SIG-M5 treated with dmso at 0.1 percent for 504 hours (cell line): ENCODE data around the gene TSC22D1.

Experiments used
- DNase-seq: peaks from one replicate; lab custom pipeline; 2025; ENCODE audit not compliant: unreplicated experiment; lab: John Stamatoyannopoulos, UW

The TSC22D1 gene

DNA sequence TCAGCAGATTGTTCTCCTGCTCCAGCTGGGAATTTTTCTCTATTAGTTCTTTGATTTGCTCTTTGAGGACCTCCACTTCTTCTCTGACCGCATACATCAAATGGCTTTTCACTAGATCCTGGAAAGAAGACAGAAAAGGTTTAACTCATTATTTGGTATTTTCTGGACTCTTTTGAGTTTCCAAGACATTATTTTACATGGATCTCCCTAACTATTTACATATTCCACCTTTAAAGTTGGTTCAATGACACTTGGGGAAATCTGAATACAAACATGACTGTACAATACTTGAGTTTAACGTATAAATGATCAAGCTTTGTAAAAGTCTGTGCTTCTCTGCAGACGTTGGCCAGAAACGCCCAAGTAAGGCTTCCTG is 141.4 kb downstream of the TSC22D1 start:
- no peak for DNase-seq

DNA sequence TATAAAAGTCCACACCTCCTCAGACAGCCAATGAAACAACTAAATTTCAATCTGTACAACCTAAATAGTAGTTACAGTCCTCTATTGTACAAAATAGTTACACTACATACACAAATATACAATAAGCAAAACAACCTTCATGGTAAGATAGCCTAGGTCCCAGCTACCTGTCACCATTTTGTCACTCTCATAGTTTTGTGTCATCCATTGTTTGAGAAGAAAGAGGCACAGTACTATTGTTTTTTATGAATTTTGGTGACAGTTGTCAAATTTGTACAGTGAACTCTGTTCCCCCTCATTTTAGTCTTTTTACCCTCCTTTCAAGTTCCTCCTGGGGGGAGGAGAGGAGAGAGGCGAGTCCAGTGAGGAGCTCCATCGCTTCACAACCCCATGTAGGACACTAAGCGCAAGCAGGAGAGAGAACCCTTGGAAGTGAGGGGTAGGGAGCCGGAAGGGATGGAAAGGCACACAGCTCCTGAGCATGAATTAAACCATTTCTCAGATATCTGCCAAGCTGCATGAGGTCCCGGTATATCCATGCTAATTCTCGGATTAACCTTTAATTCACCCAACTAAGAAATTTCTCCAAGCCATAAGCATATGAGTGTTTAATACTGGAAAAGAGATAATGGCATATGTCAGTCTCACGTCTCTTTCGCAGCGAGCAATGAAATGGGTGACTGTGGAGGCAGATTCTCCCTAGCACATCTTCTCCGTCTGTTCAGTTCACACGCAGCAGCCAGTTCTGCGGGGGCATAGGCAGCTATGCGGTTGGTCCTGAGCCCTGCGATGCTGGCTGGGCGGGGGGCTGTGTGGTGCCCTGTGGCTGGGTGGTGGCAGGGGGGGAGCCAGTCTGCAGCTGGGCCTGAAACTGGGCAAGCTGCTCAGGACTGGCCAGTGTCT is 142.0 kb downstream of the TSC22D1 start:
- DNase-seq, result no peak

DNA sequence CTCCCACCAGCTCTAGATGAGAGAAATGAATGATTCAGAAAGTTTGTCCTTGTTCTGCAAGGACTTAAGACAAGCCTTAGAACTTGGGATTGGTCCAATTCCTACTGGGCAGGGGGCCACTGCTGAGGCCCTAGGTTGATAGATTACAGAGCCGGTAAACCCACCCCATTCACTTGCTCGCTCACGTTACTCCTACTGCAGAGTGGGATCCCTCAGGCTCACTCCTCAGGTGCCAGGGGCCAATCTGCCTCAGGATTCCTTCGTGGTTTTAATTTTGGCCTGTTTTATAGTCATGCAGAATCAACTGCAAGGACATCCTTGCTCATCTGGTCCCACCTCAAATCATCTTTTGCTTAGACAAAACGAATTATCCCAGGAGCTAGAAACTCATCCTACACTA is 143.5 kb downstream of the TSC22D1 start:
- no peak for DNase-seq

DNA sequence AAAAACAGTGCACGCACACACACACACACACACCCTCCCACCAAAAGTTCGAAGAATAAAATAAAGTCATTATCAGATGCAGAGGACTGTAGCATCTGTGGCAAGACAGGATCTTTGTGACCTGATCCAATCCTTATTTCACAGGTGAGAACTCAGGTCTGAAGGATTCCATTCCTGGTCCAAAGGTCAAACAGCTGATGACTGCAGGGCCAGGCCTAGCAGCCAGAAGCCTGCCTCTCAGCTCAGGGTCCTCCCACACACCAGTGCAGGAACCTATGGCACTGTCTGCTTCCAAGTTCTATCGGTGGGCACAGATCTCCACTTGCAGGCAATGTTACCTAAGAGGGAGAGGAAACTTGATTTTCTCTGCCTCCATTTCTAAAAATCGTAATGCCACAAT is 145.0 kb downstream of the TSC22D1 start:
- DNase-seq, result no peak

DNA sequence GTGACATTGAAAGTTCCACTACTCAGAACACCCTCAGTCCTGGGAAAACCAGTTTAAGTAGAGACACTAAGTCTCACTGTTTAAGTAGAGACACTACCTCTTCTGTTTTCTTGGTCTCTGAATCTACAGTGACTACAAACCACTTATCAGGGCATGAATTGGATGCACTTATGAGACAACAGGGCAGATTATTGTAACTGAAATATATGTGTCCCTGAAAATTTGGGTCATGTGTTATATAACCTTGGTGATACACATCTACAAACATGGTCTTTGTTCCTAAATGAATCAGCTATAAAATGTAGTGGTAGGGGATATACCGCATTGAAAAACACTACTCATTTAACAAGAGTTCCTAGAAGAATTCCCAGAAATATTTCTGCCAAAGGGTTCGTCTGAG is 146.8 kb downstream of the TSC22D1 start:
- DNase-seq, result no peak

DNA sequence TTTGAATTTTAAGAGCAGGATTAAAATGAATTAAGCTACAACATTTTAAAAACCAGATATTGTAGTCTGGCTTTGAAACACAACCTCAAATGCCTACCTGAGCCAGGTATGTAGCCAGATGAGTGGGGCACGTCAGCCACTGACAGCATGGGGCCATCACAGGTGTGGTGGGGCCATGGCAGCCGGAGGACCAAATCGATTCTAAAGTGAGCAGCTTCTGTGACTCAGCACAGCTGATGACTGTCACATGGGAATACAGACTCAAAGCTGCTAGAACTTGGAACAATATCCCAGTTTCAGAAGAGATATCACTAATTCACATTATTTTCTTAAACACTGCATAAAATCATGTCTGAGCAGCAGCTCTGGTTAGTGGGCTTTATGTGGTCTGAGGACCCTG is 149.7 kb downstream of the TSC22D1 start:
- DNase-seq, result no peak

DNA sequence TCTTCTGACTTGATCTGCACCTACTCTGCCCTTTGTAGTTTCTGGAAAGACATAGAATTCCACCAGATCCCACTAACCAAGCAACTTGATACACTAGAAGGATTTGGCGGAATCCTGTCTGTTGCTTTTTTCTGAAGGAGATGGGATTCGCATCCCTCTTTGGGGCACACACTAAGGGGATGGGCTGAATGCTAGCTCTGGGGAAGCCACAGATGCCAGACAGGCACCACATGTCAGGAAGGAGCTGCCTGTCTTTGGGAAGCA is 150.4 kb downstream of the TSC22D1 start:
- DNase-seq, result no peak

DNA sequence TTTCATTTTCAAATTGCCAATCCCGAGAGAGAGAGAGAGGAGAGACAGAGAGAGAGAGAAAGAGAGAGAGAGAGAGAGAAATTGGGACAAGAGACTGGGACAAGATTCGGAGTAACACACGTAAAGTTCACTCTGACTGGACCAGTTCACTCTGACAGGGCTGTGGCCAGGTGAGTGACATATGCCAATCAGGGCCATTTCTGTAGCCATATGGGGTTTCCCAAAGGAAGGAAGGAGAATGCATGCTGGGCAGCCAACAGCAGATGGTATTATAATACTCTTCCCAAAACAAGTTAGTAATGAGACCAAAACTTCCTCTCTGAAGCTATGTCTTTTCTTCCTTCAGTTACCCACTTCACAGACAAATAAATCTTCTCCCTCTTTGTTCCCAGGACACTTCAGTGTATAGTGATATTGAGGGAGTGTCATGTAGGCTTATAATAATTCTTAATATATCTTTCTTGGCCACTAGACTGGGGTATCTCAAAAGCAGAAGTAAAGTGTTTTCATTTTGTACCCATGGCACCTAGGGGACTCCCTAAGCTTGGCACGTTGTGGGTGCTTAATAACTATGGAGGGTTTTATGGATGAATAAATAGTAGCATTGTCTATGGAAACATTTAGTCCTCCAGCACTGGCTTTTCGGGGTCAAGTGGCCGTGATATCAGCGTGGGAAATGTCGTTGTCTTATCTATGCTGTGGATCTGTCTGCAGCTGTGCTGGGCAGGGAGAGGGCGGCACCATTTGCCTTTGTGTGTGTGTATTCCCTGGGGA is 150.9 kb downstream of the TSC22D1 start:
- DNase-seq, result no peak

DNA sequence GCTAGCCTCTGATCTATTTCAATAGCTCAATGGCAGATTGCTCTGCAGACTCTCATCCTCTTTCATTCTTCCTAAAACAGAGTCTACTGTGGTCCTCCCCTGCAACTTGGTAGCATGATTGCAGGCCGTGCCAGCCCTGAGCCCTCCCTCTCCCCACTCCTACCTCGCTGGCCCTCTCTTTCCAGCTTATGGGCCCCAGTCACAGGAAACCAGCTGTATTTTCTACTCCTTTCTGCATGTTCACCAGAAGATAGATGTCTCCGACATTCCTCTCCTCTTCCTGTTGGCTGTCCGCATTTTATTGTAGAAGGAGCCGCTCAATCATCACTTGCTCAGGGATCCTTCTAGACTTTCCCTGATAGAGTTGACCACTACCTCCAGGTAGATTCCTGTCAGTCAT is 152.3 kb downstream of the TSC22D1 start:
- DNase-seq, result no peak

DNA sequence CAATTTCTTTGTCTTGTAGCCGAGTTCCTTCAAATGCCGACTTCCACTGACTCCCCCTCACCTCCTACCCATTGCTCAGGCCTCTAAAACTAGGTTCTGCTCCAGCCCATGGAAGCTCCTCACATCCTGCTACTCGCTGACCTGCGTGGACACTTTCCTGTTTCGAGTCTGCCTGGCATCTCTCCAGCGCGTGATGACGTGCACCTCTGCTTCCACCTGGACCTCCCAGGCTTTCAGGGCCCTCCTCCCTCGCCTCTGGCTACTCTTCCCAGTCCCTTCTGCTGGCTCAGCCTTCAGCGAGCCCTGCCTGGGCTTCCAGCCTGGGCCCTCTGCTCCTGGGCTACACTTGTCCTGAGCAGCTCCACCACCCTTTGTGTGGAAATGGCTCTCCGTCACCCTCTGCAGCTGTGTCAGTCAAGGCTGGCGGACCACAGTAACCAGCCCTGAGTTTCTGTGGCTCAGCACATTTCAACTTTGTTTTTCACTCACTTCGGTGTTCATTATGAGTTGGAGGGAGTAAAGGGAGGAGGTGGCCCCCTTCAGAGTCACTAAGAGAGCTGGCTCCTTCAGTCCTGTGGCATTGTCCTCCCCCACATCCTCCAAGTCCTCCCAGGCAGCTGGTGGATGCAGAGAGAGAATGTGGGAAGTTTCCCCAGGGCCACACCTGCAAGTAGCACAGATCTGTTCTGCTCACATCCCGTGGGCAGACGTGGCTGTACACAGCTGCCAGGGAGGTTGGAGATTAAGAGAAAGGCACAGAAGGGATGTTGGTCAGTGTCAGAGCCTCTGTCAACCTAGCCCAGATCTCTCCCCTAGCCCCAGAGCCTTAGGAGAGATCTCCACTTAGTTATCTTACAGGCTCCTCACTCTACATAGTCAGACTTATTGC is 153.1 kb downstream of the TSC22D1 start:
- no peak for DNase-seq

DNA sequence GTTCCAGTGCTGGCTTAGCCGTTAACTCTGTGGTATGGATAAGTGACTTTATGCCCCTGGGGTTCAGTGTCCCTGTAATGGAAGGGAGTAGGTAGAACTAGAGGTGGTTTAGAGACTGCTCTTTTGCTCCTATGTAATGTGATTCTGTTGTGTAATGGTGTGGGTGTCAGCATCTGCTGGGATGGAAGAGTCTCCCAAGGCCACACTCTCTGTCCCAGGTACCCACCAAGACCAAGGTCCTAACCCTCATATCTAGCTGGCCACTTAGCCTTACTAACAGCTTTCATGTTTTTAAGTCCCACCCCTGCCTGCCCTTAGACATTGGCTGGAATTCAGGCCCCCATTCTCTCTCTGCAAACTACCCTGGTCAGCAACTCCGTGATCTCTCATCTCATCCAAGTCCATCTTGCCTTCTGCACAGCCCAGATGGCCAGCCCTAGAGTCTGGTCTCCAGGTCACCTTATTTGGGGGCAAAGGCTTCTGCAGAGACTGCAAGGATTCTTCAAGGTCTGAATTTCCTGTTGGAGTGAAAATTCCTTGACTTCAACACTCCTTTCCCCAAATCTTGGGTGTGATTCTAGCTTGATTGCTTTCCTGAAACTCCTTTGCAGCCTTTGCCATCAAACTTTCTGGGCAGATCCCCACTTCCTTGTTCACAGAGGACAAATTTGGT is 154.1 kb downstream of the TSC22D1 start:
- no peak for DNase-seq

DNA sequence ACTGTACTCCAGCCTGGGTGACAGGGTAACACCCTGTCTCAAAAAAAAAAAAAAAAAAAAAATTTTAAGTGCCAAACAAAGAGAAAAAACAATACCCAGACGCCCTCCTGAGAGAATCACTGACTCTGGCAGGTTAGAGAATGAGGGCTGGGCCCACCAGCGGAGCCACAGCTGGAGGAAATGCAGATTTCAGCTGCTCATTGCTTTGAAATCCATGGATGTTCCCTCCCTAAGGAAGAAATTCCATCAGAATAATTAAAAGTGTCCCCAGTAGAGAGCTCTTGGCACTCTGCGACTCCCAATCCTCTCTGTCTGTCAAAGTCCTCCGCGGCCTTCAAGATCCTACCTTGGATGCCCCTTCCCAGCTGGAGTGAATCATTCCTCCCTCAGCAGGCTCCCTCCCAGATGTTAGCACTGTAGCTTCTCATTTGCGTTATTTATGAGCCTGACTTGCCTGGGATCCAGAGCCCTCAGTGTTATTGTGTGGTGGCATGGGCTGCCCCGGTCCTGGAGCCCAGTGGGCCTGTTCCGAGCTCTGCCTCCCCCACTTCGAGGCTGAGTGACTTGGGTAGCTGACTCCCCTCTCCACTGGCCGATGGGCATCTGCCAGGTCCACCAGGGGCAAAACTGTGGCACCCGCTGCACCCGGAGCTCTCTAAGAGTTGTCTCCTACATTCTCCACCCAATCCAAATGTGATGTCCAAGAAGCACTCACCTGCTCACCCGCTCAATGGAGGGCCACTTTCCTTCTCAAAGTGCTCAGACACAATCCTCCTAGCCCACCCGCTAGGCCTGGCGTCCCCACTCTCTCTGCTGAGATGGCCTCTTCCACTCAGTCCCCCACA is 155.5 kb downstream of the TSC22D1 start:
- DNase-seq, result no peak

DNA sequence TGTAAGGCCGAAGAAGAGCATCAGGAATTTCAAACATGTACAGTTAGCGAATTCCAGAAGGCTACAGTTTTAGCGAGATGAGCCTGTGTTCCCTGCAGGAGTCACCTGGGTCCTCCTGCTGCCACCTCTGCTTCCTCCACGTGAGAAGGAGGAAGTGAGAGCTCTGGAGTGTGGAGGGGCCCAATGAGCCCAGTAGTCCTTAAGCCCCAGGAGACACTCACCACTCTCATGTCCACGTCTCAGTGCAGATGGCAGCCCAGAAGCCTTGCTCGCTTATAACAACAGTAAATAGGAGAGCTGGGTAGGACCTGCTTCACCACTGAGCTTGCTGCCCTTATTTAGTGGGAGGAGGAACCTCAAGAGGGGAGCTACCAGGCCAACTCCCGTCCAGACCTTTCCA is 158.3 kb downstream of the TSC22D1 start:
- no peak for DNase-seq

DNA sequence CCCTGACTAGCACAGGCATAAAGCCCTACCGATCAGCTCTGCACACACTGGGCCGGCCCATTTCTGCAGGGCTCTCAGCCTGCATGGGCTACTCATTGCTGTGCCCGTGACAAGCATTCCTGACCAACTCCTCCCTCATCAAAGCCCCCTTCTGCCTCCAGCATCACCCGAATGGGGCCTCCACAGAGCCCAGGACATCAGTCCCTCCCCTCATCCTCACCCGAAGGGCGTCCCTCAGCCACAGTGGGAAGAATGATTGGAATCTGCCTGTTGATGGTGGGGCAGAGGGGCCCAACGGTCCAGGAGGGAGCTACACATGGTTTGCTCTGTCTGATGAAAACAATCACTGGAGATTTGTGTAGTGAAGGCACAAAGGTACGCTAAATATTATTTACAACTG is 158.7 kb downstream of the TSC22D1 start:
- DNase-seq, result no peak

DNA sequence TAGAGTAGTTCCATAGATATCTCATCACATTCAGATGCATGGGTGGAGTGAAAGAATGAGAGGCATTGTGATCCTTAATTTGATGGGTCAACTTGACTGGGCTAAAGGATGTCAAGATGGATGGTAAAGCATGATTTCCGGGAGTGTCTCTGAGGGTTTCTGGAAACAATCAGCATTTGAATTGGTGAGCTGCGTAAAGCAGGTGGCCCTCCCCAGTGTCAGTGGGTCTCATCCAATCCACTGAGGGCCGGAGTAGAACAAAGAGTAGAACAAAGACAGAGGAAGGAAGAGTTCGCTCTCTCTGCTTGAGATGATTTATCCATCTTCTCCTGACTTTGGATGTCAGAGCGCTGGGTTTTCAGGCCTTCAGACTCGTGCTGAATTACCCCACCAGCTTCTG is 159.4 kb downstream of the TSC22D1 start:
- no peak for DNase-seq

DNA sequence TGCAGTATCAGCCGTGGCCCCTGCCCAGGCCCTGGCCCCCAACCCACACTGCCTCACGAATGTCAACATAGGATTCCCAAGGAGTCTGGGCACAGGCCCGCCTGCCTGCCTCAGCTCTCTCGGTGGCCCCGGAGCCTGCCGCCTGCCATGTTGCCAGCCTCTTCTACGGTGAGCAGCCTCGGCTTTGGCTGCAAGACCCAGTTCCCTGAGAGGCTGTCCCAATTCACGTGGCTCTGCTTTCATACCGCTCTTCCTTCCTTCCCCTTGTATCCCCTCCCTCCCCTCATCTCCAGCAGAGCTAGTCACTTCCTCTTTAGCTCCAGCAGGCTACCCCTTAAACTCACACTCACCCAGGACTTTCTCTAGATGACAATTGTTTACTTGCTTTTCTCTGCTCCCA is 159.8 kb downstream of the TSC22D1 start:
- peak; percentile 51 for DNase-seq

DNA sequence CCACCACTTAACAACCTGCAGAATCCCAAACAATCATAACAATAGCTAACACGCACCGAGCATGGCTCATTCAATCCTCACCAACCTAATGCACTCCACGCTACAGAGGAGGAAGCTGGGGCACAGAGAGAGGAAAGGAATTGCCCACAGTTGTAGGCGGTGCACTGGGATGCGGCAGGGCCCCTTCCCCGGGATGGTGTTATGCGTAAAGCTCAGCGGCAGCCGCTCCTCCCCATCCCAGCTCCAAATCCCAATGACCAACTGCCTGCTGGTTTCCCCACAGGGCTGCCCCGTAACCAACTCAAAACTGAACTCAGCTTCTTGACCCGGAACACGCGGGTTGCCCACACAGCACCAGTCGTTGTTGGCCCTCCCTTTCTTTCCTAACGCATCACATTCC is 160.3 kb downstream of the TSC22D1 start:
- DNase-seq, result no peak

DNA sequence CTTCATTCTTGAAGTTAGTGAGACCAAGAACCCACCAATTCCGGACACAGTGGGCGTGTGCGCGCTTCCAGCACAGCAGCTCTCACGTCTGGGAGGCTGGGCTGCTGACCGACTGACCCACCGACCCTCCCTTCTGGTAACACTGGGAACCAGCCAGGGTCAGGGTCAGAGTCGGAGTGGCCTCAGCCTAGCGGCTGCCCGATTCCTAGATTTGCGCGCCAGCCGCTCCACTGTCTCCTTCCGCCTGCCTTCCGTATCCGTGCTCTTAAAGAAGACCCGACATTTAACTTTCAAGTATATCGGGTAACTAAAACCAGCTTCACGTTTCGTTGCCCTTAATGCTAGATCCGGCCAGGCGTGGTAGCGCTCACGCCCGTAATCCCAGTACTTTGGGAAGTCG is 161.4 kb downstream of the TSC22D1 start:
- no peak for DNase-seq

DNA sequence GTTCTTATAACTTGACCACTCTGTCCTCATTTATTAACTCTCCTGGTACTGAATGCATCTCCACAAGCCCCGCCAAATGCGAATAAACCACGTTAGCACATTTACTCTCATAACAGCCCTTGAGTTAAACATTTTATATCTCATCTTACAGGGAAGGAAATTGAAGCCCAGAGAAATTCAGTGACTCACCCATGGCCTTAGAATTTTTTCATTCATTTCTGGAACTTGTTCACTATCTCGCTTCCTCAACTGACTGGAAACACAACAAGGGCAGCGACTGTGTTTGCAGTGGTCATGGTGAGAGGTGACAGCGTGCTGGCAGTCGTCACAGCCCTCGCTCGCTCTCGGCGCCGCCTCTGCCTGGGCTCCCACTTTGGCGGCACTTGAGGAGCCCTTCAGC is 163.0 kb downstream of the TSC22D1 start:
- DNase-seq, result no peak

DNA sequence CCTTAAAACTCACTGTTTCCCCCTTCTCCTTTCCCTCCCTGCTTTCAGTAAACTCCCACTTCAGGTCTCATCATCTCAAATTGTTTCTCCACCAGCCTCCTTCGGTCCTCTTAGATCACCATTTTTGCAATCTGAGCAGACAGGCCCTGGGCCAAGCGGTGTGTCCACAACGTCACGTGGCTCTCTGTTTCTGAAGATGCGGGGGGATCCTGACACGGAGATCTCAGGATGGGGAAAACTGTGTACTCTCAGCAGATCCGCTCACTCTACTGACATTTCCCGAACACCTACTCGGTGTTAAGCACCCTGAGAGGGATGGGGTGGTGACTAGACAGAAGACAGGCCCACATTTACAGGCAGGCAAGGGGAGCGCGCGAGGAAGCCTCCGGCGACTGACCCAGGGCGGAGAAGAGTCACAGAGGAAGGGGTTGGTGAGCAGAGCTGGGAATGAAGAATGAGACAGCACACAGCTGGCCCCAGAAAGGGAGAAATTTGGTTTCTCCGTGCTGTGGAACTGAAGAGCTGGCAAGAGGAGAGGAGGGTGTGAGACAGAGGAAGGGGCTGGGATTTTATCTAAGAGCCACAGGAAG is 163.7 kb downstream of the TSC22D1 start:
- no peak for DNase-seq
